Lung (tissue), 12 donors: ENCODE results near the gene RIN2. TPM values are rescaled to one million over a fixed set of nuclear protein-coding genes. Genes with fewer than 3 reads are reported as not detected.

Experiments used
- ATAC-seq: fragments of 200-7000 bp; cut with Tn5 transposase; one replicate; pipeline ENCODE4 v1.9.1; 2020; ENCODE audit warnings: moderate number of reproducible peaks; ENCODE audit not compliant: insufficient read depth, low FRiP score
- DNase-seq, 3 donors: peaks; one replicate each; pipeline ENCODE4 v3.0.0-alpha.2; 2013 to 2017
- H3K27ac ChIP-seq, 2 donors: one replicate each; pipeline ENCODE4 v1.5.1; 2013; ENCODE audit warnings: mild to moderate bottlenecking in 2 of 2, moderate library complexity in 2 of 2, control low read depth in 1 of 2, inconsistent platforms in 1 of 2, low read depth in 1 of 2, low read length in 1 of 2
- H3K27me3 ChIP-seq, 3 donors: one replicate each; pipeline ENCODE4 v1.5.1; 2013; ENCODE audit warnings: low read length in 2 of 3; ENCODE audit not compliant: control insufficient read depth in 3 of 3, insufficient read depth in 3 of 3
- H3K36me3 ChIP-seq, 4 donors: one replicate each; pipeline ENCODE4 v1.5.1; 2013; ENCODE audit warnings: low read length in 4 of 4, mild to moderate bottlenecking in 1 of 4, moderate library complexity in 1 of 4; ENCODE audit not compliant: control insufficient read depth in 4 of 4, insufficient read depth in 4 of 4
- H3K4me1 ChIP-seq, 5 donors: one replicate each; pipeline ENCODE4 v1.5.1; 2013; ENCODE audit warnings: low read length in 5 of 5, mild to moderate bottlenecking in 2 of 5, moderate library complexity in 1 of 5; ENCODE audit not compliant: control insufficient read depth in 5 of 5, insufficient read depth in 5 of 5
- H3K4me3 ChIP-seq: one replicate; pipeline ENCODE4 v1.5.1; 2013; ENCODE audit warnings: mild to moderate bottlenecking, control low read depth, moderate library complexity
- H3K9ac ChIP-seq, 2 donors: one replicate each; pipeline ENCODE4 v1.5.1; 2013; ENCODE audit warnings: low read length in 2 of 2, control low read depth in 1 of 2; ENCODE audit not compliant: insufficient read depth in 1 of 2
- H3K9me3 ChIP-seq, 4 donors: one replicate each; pipeline ENCODE4 v1.5.1; 2013; ENCODE audit warnings: low read length in 3 of 4, mild to moderate bottlenecking in 1 of 4, moderate library complexity in 1 of 4; ENCODE audit not compliant: control insufficient read depth in 4 of 4, insufficient read depth in 3 of 4
- CTCF ChIP-seq: IDR thresholded peaks from 2 replicates; pipeline ENCODE4 v1.5.1; 2012; ENCODE audit warnings: mild to moderate bottlenecking; ENCODE audit errors: control extremely low read depth, extremely low read depth
- WGBS, 2 donors: extraction: QIAGEN DNeasy Blood & Tissue Kit; methylation state at CpG; one replicate each; pipeline ENCODE4 v1.1.7; 2013; 5-methylcytosine and 5-hydroxymethylcytosine counted together
- polyA plus RNA-seq, 2 donors: library from polyadenylated mRNA; stranded (reverse); fragments of 200-250 nt; gene quantifications; one replicate each; pipeline ENCODE4 v1.2.1, GENCODE V29; 2013
- total RNA-seq, 2 donors: library from RNA; depleted of rRNA in 1 of 2; stranded (reverse); fragments of >200 nt in 1 of 2; gene quantifications; one replicate each; pipeline ENCODE4 v1.2.1, GENCODE V29; 2014 to 2021
- donor health status: control.
- donor health status: control.
- donor health status: Bipolar disorder and iron deficiency.
- donor health status: healthy.
- donor health status: DM: yes; HTN: yes; CAD: no.

RIN2 gene
- total and polyA plus RNA-seq, 4 donors = 13.7 to 93.3 (median 64.7) TPM

DNA sequence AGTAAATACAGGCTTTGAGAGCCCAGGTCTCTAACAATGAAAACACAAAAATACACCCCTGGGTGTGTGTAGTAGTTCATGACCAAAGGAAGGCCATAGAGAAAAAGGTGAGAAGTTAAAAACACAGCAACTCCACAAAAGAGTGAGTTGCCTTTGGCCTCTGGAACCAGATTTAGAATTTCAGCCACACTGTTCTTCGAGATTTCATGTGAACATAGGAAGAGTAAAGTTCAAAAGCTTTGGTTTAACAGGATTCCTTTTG is 43.5 kb upstream of the RIN2 start:
- no peaks in the 10 kb centered on the region for H3K27me3 ChIP-seq
- no peak overlapping the region for H3K27ac ChIP-seq
- no peak overlapping the region for H3K9ac ChIP-seq
- peaks cover 0 to 50% (median 26%) of the 10 kb centered on the region in 5 donors for H3K4me1 ChIP-seq
- H3K36me3 ChIP-seq = peaks cover 0 to 6% (median 0%) of the 10 kb centered on the region in 4 donors
- ATAC-seq (no peak), DNase-seq (peak in 2 of 3 donors; percentile 40 to 48)
- H3K9me3 ChIP-seq = no peaks in the 10 kb centered on the region
- WGBS, 2 donors = 62 to 85% methylated on average over 1 of the region's 1 CpG
- TF ChIP-seq CTCF = no peak
- no peak overlapping the region for H3K4me3 ChIP-seq

DNA sequence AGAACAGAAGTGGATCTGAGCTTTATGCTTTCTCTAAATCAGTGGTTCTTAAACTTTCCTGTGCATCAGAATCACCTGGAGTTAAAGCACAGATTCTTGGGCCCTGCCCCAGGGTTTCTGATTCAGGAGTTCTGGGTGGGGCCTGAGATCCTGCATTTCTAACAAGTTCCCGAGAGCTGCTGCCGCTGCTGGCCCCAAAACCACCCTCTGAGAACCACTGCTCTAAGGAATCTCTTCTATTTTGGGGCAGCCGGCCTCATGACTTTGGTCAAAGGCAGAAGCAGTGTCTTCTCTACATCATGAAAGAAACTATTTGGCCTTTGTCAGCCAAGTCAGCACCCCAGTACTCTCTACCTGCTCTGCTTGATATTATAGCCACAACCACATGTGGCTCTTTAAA is 42.1 kb upstream of the RIN2 start:
- Histone ChIP-seq H3K9ac (no peak overlapping the region), H3K27me3 (no peaks in the 10 kb centered on the region), H3K9me3 (no peaks in the 10 kb centered on the region), H3K4me3 (no peak overlapping the region), H3K4me1 (peaks cover 0 to 35% (median 21%) of the 10 kb centered on the region in 5 donors), H3K27ac (no peak overlapping the region), H3K36me3 (peaks cover 0 to 6% (median 0%) of the 10 kb centered on the region in 4 donors)
- WGBS, 2 donors = 96 to 100% methylated on average over 3 of the region's 3 CpGs
- no peak for TF ChIP-seq CTCF
- no peak for ATAC-seq
- no peak for DNase-seq

- Histone ChIP-seq H3K36me3 (peaks cover 0 to 6% (median 0%) of the 10 kb centered on the region in 4 donors), H3K27me3 (no peaks in the 10 kb centered on the region), H3K4me3 (no peak overlapping the region), H3K4me1 (peaks cover 0 to 9% (median 5%) of the 10 kb centered on the region in 5 donors), H3K9me3 (no peaks in the 10 kb centered on the region), H3K27ac (no peak overlapping the region), H3K9ac (no peak overlapping the region)
- TF ChIP-seq CTCF = no peak
- ATAC-seq (no peak), DNase-seq (no peak)
- WGBS, 2 donors = 80 to 83% methylated on average over 3 of the region's 3 CpGs
Measured at GRCh38 chr20:19718880-19719279, 39.2 kb upstream of the RIN2 start.

- no peak for ATAC-seq
- peaks cover 0 to 6% (median 0%) of the 10 kb centered on the region in 4 donors for H3K36me3 ChIP-seq
- H3K4me1 ChIP-seq = no peaks in the 10 kb centered on the region
- no peak for DNase-seq
- H3K27me3 ChIP-seq = no peaks in the 10 kb centered on the region
- H3K9ac ChIP-seq = no peak overlapping the region
- 90 to 94% methylated on average over 18 of the region's 18 CpGs for WGBS, 2 donors
- H3K9me3 ChIP-seq = no peaks in the 10 kb centered on the region
- no peak for TF ChIP-seq CTCF
- no peak overlapping the region for H3K4me3 ChIP-seq
- H3K27ac ChIP-seq = no peak overlapping the region
Measured at GRCh38 chr20:19720991-19721390, 37.1 kb upstream of the RIN2 start.
